Loucy (cell line): ENCODE data around the gene TCEA3.

ENCODE experiments used
- H2AFZ ChIP-seq: fragments of 200-600 bp; sonication (generic); 2 replicates; pipeline ENCODE4 v1.6.0; 2016; ENCODE audit warnings: antibody characterized with exemption, mild to moderate bottlenecking, low read length, moderate library complexity
- H3F3A ChIP-seq: fragments of 200-600 bp; 2 replicates; pipeline ENCODE4 v1.6.0; 2016; ENCODE audit warnings: antibody characterized with exemption, low read depth, mild to moderate bottlenecking
- H3K27me3 ChIP-seq: fragments of 200-600 bp; sonication (generic); 2 replicates; pipeline ENCODE4 v1.6.1; 2014; ENCODE audit warnings: low read length, mild to moderate bottlenecking; ENCODE audit not compliant: insufficient read depth, poor library complexity, severe bottlenecking
- H3K36me3 ChIP-seq: fragments of 200-600 bp; sonication (generic); 2 replicates; pipeline ENCODE4 v1.6.1; 2016; ENCODE audit warnings: low read length; ENCODE audit not compliant: insufficient read depth
- H3K4me1 ChIP-seq: fragments of 200-600 bp; sonication (generic); 2 replicates; pipeline ENCODE4 v1.5.1; 2014; ENCODE audit warnings: low read length, mild to moderate bottlenecking; ENCODE audit not compliant: insufficient read depth, poor library complexity, severe bottlenecking
- H3K4me2 ChIP-seq: fragments of 200-600 bp; sonication (generic); 2 replicates; pipeline ENCODE4 v1.6.0; 2014; ENCODE audit warnings: antibody characterized with exemption, low read length, low read depth, mild to moderate bottlenecking; ENCODE audit not compliant: poor library complexity, severe bottlenecking
- H3K4me3 ChIP-seq: fragments of 200-600 bp; sonication (generic); 2 replicates; pipeline ENCODE4 v1.5.1; 2014; ENCODE audit warnings: low read length, mild to moderate bottlenecking, mixed read lengths; ENCODE audit not compliant: poor library complexity, severe bottlenecking
- H3K79me2 ChIP-seq: fragments of 200-600 bp; sonication (generic); 2 replicates; pipeline ENCODE4 v1.6.1; 2014; ENCODE audit warnings: low read length; ENCODE audit not compliant: insufficient read depth
- H3K9ac ChIP-seq: fragments of 200-600 bp; sonication (generic); 2 replicates; pipeline ENCODE4 v1.6.0; 2014; ENCODE audit warnings: mild to moderate bottlenecking, low read depth, low read length, moderate library complexity; ENCODE audit not compliant: poor library complexity, severe bottlenecking
- H3K9me2 ChIP-seq: fragments of 200-600 bp; sonication (generic); replicated peaks from 2 replicates; pipeline ENCODE4 v1.6.1; 2016; ENCODE audit warnings: low read depth, low read length, mixed read lengths
- H3K9me3 ChIP-seq: fragments of 200-600 bp; sonication (generic); 2 replicates; pipeline ENCODE4 v1.6.1; 2014; ENCODE audit warnings: mild to moderate bottlenecking, antibody characterized with exemption, low read length, low read depth; ENCODE audit not compliant: insufficient read depth
- H4K20me1 ChIP-seq: fragments of 200-600 bp; sonication (generic); 2 replicates; pipeline ENCODE4 v1.6.0; 2014; ENCODE audit warnings: antibody characterized with exemption, low read length, mild to moderate bottlenecking; ENCODE audit not compliant: insufficient read depth, poor library complexity, severe bottlenecking
- EZH2phosphoT487 ChIP-seq: fragments of 200-600 bp; IDR thresholded peaks from 2 replicates; pipeline ENCODE4 v1.6.1; 2018; ENCODE audit warnings: antibody characterized with exemption, mild to moderate bottlenecking, moderate library complexity, borderline replicate concordance
- TF ChIP-seq, protein P1 (sequence below): fragments of 200-600 bp; sonication (generic); conservative IDR thresholded peaks from 2 replicates; pipeline ENCODE4 v1.5.1; 2014; ENCODE audit warnings: mild to moderate bottlenecking, antibody characterized with exemption, low read length

Gene TCEA3

DNA sequence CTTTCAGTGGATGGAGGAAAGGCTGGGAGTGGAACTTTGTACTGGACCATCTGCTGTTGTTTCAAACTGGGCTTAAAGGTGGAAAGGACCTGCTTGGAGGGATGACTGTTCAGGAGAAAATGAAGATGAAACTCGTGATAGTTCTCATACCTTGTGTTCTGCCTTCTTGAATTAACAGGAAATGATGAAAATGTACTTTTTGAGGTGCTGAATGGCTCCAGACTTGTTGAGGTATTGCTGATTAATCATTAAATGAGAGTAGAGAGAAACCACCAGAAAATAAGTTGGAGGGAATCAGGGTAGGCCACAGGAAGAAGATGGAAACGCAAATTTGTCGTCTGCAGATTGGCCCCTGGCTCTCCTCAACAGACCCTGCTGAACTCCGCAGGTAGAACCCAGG, 28.7 kb downstream of the TCEA3 start:
- no peak overlapping the region for H2AFZ ChIP-seq
- no peaks in the 10 kb centered on the region for H3K4me1 ChIP-seq
- no peaks in the 10 kb centered on the region for H3K9me2 ChIP-seq
- H3K4me2 ChIP-seq, result no peak overlapping the region
- no peaks in the 10 kb centered on the region for H3F3A ChIP-seq
- H3K4me3 ChIP-seq, result no peak overlapping the region
- no peaks in the 10 kb centered on the region for H3K36me3 ChIP-seq
- no peaks in the 10 kb centered on the region for H3K79me2 ChIP-seq
- TF ChIP-seq, protein P1, sequence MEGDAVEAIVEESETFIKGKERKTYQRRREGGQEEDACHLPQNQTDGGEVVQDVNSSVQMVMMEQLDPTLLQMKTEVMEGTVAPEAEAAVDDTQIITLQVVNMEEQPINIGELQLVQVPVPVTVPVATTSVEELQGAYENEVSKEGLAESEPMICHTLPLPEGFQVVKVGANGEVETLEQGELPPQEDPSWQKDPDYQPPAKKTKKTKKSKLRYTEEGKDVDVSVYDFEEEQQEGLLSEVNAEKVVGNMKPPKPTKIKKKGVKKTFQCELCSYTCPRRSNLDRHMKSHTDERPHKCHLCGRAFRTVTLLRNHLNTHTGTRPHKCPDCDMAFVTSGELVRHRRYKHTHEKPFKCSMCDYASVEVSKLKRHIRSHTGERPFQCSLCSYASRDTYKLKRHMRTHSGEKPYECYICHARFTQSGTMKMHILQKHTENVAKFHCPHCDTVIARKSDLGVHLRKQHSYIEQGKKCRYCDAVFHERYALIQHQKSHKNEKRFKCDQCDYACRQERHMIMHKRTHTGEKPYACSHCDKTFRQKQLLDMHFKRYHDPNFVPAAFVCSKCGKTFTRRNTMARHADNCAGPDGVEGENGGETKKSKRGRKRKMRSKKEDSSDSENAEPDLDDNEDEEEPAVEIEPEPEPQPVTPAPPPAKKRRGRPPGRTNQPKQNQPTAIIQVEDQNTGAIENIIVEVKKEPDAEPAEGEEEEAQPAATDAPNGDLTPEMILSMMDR, result no peak
- no peak for TF ChIP-seq EZH2phosphoT487
- H4K20me1 ChIP-seq, result no peaks in the 10 kb centered on the region
- H3K9me3 ChIP-seq, result no peaks in the 10 kb centered on the region
- no peaks in the 10 kb centered on the region for H3K27me3 ChIP-seq
- no peak overlapping the region for H3K9ac ChIP-seq

DNA sequence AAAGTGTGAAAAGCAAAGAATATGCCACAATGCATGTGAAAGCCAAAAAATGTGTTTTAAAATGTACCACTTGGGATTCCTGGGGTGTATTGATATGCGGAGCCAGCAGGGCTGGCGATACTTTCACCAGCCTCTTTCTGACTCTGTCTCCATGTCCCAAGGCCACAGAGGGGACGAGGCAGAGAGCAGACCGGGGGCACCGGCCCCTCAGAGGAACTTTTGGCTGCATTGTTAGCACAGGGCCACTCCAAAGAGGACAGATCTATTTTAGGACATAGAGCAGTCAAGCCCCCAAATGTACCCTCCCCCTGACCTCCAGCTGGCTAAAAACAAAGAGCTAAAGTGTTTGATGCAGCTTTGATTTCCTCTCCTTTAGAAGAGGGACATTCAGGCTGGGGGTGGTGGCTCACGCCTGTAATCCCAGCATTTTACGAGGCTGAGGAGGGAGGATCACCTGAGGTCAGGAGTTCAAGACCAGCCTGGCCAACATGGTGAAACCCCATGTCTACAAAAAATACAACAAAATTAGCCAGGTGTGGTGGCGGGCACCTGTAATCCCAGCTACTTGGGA, 29.3 kb downstream of the TCEA3 start:
- no peaks in the 10 kb centered on the region for H3K9me3 ChIP-seq
- no peaks in the 10 kb centered on the region for H4K20me1 ChIP-seq
- no peaks in the 10 kb centered on the region for H3K9me2 ChIP-seq
- no peaks in the 10 kb centered on the region for H3F3A ChIP-seq
- H3K27me3 ChIP-seq, result no peaks in the 10 kb centered on the region
- no peak overlapping the region for H3K4me2 ChIP-seq
- no peak overlapping the region for H3K4me3 ChIP-seq
- no peak for TF ChIP-seq EZH2phosphoT487
- TF ChIP-seq, protein P1, result no peak
- no peaks in the 10 kb centered on the region for H3K79me2 ChIP-seq
- H2AFZ ChIP-seq, result no peak overlapping the region
- no peak overlapping the region for H3K9ac ChIP-seq
- H3K36me3 ChIP-seq, result no peaks in the 10 kb centered on the region
- H3K4me1 ChIP-seq, result no peaks in the 10 kb centered on the region

DNA sequence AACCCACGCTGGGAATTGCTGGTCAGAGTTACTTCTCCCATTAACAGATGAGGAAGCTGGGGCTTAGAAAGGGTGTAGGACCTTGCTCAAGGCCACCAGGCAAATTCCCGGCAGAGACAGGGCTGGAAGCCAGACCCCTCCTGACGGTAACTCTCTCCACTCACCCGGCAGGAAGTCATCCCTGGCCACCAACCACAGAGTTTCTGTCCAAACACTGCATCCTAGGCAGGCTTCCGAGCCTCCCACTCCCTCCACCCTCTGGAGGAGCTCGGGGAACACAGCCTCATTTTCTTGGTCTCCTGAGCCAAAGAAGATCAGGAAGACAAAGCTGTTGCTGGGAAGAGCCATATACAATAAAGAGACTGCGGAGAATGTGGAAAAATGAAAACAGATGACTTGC, 29.9 kb downstream of the TCEA3 start:
- Histone ChIP-seq H3K79me2 (no peaks in the 10 kb centered on the region), H3K27me3 (no peaks in the 10 kb centered on the region), H3K9ac (no peak overlapping the region), H2AFZ (no peak overlapping the region), H3K4me3 (no peak overlapping the region), H4K20me1 (no peaks in the 10 kb centered on the region), H3K4me2 (no peak overlapping the region), H3K9me2 (no peaks in the 10 kb centered on the region), H3K4me1 (no peaks in the 10 kb centered on the region), H3K9me3 (no peaks in the 10 kb centered on the region), H3K36me3 (no peaks in the 10 kb centered on the region), H3F3A (no peaks in the 10 kb centered on the region)
- TF ChIP-seq EZH2phosphoT487, result no peak
- TF ChIP-seq, protein P1, result no peak
